ENCODE measurements around the gene CCDC174.

DNA sequence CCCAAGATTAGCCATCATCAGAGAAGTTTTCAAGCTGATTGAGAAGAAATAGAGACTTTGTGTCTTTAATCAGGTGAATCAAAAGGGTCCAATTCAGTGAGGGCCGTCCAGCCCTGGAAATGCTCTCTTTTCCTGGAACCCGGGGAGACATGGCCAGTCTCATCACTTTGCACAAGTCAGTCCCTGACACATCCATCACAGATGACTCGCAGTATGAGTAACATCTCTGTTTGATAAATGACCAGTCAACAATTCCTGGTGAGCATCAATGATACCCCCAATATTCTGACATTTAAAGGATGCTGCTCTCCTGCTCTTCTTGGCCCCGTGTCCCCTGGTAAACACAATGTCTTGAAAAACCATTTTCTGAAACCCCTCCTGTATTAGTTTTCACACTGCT is 50.1 kb downstream of the CCDC174 start:
- TF ChIP-seq, protein P1, sequence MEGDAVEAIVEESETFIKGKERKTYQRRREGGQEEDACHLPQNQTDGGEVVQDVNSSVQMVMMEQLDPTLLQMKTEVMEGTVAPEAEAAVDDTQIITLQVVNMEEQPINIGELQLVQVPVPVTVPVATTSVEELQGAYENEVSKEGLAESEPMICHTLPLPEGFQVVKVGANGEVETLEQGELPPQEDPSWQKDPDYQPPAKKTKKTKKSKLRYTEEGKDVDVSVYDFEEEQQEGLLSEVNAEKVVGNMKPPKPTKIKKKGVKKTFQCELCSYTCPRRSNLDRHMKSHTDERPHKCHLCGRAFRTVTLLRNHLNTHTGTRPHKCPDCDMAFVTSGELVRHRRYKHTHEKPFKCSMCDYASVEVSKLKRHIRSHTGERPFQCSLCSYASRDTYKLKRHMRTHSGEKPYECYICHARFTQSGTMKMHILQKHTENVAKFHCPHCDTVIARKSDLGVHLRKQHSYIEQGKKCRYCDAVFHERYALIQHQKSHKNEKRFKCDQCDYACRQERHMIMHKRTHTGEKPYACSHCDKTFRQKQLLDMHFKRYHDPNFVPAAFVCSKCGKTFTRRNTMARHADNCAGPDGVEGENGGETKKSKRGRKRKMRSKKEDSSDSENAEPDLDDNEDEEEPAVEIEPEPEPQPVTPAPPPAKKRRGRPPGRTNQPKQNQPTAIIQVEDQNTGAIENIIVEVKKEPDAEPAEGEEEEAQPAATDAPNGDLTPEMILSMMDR (IDR thresholded peaks at IDR 0.05; ENCODE audit: low read length): no peak
- no peak for TF ChIP-seq EZH2 (optimal IDR thresholded peaks at IDR 0.05; ENCODE audit: low read depth, low read length)

Data from MM.1S (cell line).